GM18502 (cell line): ENCODE results near the gene RAB25.

Experiments used
- ATAC-seq: cut with Tn5 transposase; IDR thresholded peaks from one replicate; pipeline ENCODE4 v1.9.1; 2021; ENCODE audit warnings: mild to moderate bottlenecking; ENCODE audit not compliant: unreplicated experiment, poor library complexity

The RAB25 gene

DNA sequence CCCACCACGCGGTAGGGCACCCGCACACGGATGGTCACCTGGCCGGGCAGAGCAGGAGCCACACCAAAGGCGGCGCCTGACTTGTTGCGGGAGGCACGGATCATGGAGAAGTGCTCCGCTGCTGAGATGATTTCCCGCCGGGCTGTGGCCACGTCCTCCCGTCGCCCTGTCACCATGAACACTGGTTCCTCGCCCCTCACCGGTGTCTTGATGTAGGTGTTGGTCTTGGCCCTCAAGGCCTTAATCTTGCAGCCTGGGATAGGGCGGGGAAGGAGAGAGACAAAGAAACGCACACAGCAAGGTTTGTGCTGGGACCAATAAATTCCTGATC, 16.4 kb downstream of the RAB25 start:
- ATAC-seq = no peak

DNA sequence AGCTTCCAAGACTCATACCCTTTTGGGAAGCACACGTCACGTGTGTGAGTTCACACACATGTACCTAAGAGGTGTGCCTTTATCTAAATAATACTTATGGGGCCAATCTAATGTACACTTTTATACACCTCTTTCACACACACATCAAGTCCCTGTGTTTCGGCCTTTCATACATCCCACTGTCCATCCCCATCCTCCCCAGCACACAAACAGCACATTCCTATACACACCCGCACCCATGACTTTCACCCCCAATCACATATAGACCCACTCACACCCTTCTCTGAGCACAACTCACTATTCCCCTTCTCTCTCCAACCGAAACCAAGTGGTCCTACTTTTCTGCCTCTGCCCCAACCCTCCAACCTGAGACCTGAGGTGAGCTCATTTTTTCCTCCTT, 17.8 kb downstream of the RAB25 start:
- ATAC-seq = no peak

DNA sequence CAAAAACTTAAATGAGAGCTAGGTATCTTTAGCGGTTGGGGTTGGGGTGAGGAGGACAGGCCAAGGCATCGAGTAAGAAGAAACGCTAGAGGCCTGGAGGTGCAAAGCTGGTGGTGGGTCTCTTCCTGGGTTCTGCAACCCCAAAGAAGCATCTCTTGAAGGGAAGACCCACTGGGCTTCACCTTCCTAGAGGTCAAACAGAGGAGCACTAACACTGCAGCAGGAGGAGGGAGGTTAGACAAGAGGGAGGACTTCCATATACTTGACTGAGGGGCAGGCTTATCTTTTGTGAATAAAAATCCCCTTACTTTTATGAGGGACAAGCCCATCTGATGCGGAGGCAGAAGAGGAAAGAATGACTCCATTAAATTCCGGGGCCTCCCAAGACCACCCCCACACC, 18.8 kb downstream of the RAB25 start:
- no peak for ATAC-seq

DNA sequence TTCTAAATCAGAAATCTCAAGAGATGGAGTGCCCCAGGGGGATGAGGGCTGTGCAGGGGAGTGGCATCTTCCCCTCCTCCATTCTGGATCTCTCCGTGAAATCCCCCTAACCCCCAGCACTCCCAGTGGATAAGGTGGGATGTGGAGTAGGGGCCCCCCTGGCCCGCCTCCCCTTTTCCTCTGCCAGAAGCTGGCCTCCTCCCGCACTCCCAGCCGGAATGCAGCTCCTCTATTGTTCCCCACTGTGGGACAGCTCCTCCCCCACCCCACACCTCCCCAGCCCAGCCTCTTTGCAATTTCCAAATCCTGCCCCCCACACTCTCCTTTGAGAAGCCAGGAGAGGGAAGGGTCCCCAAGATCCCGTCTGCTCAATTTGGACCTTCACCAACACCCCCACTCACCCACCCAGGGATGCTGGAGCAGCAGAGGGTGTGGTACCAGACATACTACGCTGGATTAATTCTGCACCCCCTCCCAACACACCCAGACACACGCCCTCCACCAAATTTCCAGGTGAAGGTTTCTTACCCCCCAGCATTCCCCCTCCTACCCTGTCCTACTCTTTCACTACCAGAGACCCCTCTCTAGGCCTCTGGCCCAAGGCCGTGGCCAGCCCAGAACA, 19.4 kb downstream of the RAB25 start:
- ATAC-seq = no peak

DNA sequence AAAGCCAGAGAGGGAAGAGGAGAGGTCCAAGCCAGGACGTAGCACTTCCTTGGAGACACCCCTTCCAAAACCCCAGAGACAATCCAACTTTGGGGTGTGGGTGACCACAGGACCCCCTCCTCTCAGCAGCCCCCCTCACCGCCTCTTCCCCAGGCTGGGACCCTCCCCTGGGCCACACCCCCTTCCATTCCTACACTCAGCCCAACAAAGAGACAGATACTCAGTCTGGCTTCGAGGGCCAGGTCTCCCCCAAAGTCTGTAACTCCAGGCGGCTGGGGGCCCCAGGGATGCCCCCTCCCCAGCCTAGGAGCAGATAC, 19.9 kb downstream of the RAB25 start:
- ATAC-seq = no peak

DNA sequence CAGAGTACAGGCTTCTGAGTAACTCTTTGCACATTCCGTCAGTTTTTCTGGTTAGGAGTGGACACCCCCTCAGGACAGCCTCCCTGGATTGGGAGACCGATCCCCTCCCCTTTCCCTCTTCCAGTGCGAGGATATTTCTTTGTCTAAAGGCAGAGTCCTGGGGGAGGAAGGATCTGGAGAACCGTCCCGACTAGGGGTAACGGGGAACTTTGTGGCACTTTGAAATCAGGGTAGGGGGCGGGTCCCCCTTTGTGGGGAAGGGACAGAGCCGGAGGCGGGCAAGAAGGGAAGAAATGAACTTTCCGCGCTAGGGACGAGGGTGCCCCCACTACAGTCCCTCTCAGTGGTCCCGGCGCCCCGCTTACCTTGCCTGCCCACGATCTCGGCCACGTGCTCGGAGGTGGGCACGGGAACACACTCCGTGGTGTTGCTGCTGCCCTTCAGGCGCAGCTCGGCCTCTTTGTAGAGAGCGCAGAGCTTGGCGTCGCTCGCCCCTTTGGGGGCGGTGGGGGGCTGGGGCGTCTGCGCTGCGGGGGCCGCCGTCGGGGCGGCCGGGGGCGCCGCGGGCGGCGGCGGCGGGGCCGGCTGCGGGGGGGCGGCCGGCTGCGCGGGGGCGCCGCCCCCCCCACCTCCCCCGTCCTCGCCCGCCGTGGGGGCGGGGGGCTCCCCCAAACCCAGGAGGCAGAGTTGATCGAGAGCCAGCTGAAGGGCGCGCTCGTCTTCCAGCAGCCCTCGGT, 20.4 kb downstream of the RAB25 start:
- ATAC-seq = no peak

DNA sequence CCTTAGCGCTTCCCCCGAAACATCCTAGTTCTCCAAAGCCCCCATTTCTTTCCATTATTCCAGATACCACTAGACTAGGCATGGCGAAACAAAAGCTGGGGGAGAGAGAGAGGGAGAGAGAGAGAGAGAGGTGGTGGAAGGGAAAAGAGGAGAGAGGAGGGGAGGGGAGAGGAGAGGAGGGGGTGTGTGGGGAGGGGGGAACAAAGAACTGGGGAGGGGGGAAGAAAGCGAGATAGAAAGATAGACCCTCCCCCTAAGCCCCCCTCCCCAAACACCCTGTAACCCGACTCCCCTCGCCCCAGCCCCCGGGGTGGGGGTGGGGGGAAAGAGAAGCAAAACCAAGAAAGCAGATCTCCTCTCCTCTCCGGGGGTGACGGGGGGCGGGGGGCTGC, 21.0 kb downstream of the RAB25 start:
- no peak for ATAC-seq

DNA sequence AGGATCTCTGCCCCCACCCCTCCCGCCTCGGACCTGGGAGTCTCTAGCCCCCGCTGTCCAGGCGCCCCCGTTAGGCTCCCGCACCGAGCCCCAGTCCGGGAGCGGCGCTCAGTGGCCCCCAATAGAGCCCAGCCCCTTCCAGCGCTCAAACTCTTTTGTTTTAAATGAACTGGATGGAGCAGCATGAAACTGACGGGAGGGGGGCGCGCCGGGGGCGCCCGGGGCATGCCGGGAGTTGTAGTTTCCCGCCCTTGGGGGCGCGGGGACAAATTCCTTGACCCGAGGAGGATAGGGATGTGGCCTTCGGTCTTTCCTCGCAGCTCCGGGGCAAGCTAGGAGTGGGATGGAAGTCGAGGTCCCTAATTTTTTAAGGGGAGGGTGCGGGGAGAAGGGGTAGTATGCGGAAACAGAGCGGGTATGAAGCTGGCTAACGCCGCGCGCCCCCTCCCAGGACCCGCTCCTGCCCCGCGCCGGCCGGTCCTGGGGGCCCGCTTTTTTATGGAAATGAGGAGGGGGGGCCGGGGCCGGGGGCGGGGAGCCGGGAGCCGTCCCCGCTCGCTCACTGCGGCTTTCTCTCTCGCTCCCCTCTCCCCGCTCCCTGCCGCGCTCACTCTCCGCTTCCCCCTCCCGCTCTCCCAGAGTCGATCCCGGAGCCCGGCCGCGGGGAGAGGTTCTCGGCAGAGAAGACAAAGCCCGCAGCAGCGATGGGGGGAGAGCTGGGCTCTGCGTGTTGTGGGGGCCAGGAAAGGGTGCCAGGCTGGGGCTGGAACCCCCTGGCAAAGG, 21.5 kb downstream of the RAB25 start, which contains the start of gene MEX3A:
Gene MEX3A (minus strand): TSS at position 157 of the 783 bp plus-strand sequence. CDS start 467 bp downstream, outside the sequence.
- no peak for ATAC-seq

DNA sequence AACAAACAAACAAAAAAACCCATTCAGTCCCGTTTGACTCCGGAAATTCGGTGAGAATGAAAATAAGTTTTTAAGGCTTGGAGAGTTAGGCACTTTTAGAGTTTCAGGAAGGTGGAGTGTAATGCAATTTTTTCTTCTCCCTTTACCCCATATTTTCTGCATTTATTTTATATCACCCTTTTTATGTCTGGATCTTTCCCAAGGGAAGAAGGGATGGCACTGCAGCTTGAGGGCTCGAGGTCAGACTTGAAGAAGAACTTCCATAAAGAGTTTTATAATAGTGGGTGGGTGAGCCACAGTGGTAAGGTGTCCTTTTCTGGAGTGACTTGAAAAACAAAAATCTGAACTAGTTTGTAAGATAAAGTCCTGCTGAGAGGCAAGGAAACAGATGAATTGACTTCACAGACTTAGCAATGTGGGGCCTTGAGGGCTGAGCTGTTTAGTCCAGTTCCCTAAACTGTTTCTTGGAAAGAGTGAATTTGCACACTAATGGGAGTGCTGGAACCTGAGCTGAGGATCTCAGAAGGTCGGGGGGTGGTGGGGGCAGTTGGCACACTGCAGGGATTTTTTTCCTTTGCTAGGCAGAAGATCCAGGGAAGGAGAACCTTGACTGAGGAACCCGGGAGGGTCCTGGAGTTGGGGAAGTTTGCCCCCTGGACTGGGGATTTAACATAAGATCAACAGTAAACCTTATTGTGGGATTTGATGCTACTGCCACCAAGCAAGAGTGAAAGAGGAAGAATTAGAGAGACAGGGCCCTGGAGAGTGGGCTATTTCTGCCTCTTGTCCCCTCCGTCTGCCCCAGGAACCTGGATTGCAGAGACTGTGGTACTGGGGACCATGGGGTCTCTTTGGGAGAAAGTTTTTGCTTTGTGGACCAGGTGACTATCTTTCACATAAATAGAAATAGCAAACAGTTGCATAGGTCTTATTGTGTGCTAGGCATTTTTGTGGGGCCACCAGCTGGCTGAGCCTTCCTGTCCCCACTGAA, 23.1 kb downstream of the RAB25 start:
- ATAC-seq = no peak

DNA sequence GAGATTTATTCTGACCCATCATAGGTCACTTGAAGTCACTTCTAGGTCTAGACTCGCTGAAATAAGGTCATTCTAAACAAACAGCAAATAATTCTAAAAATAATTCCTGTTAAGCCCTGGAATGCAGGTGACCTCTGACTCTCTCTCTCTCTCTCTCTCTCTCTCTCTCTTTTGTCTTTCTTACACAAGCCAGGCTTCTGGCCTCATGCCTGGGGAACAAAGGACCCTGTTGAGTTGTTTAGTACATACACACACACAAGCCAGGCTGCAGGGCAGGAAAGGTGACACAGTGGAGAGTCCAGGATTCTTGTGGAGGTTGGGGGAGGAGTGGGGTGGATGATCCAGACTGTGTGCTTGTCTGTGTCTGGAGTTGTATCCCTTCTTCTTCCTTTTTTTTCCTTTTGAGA, 25.3 kb downstream of the RAB25 start:
- no peak for ATAC-seq

DNA sequence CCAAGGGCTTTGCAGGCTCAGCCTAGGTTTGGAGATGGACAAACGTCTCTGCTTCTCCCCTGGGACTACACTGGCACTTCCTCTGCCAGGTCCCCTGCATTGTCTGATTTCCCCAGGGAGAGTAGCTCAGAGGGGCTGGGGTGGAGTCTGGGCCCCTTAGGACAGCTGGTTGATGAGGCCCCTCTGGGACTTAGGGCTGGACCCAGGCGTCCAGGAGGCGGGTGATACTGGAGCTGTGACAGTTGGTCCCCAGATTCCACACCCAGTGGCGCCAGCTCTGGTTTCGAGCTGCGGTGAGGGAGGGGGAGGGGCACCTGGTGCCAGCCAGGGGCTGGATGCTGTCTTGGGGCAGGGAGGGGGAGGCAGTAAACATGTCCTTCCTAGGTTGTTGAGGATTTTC, 28.7 kb downstream of the RAB25 start:
- ATAC-seq = no peak

DNA sequence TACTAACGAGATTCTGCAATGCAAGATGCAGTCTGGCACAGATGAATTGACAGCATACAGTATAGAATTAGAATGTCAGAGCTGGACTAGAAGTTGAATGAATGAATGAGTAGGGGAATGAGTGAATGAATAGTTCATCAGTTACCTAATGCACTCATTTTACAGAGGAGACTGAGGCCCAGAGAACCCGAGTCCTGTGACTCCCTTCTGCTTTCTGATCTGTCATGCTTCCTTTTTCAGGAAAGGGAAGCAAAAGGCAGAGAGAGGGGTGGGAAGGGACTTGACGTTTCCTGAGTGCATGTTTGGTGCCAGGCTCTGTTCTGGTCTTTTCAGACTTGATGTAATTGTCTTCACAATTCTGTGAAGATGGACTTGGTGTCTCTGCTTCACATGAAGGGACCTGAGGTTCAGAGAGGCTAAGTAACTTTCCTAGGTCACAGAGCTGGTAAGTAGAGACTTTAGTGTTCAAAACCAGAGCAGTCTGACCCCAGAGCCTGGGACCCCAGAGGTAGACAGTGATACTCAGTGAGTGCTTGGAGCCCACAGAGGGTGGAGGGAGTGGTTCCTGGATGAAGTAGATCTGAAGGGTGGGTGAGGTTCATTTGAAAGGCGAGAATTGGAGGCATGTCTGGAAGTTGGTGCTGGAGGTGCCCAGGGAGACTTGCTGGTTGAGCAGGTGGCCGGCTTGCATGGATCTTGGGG, 29.3 kb downstream of the RAB25 start:
- ATAC-seq = peak; percentile 10

DNA sequence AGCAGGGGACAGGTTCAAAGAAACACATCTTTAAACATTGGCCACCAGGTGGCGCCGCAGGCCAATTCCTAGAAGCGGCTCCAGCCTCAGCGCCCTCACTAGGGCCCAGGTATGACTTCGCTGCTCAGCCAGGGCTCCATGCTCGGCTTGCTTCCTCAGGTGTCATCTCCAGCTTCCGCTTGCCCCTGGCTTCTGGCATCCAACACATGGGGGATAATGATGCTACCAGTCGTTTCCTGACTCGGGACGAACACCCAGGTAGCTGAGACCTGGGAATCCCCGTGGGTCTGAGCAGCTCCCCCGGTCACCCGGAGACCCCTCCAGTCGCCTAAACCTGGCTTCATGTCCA, 29.9 kb downstream of the RAB25 start:
- peak; percentile 60 for ATAC-seq

DNA sequence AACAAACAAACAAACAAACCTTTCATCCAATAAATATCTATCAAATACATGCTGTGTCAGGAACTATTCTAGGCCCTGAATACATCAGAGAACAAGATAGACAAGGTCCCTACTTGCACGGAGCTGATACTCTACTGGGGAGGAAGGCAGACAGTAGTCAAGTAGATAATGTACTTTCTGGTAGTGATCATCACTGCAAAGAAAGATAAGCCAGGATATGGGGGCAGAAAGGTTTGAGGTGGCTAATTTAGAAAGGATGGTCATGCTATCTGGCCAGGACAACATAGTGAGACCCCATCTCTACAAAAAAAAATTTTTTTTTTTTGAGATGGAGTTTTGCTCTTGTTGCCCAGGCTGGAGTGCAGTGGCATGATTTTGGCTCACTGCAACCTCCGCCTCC, 30.6 kb downstream of the RAB25 start:
- no peak for ATAC-seq

DNA sequence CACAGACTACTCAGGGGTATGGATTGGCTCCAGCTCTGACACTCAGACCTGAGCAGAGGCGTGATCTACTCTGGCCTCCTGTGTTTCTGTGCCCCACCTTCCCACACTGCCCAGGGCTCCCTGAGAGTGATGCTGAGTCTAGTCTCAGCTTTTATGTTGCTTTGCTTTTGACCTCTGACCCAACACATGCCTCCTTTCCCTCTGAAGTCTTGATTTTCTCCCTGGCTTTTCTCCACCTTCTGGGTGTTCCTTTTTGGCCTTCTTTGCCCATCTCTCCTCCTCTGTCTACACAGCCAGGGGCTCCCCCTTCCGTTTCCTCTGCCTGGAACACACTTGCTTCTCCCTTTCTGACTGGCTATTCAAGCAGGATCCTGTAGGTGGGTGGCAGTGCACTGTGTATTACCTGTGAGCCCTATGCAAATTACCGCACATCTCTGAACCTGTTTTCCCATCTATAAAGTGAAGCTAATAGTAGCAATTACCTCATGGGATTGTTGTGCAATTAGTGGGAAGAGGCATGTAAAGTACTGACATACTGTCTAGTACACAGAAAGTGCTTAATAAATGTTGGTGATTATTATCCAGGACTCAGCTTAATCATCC, 35.0 kb downstream of the RAB25 start:
- no peak for ATAC-seq

DNA sequence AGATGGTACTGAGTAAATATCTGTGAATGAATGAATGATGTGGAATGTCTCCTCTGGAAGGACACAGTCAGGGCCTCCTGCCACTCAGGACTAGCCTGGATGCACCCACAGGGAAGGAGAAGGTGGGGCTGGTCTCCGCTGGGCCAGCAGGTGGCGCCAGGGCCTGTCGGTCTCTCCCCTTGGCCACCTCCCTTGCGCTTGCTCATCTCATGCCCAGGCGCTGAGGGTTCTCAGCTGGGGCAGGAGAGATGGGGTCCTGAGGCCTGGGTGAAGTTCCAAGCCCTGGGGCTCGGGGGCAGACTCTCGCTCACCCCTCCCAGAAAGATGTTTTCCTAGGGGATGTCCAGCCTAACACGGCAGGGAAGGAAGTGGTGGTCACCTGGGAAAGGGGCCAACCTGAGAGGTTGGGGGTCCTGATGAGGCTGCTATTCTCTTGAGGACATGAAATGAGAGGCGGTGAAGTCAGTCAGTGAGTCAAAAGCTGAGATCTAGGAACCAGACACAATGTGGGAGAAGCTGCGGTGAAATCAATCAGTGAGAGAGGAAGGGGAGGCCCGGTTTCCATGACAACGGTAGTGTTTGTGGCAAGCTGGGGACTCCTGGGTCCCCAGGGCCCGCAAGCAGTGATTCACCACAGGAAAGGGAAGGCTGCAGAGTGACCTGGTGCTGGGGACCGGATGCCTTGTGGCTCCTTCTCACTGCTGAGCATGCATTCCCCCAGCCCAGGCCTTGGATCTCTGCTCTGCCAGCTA, 35.9 kb downstream of the RAB25 start:
- ATAC-seq = peak; percentile 65

DNA sequence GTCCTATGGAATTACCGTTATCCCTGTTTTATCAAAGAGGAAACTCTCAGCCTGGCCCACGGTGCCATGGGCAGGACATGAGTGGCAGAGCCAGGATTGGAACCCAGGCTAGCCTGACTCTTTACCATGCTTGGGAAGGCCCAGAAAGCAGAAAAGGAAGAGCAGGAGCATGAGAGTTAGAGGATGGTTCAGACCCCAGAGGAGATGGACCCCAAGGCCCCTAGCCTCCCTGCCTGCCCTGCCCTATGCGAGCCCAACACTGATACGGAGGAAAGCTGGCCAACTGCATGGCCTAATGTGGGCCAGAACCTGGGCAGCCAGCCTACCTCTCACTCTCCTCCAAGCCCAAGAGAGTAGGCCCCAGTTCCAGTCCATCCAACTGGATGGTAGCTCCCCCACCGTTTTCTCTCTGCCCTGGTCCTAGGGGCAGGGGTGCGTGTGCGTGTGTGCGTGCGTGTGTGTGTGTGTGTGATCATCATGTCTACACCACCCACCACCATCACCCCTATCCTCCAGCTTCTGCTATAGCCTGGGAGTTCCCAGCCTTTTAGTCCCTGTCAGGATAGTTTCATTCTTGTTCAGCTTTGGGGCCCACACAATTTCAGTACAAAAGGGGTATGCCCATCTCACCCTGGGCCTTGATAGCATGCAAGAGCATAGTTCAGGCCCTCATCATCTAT, 36.7 kb downstream of the RAB25 start:
- ATAC-seq = no peak

DNA sequence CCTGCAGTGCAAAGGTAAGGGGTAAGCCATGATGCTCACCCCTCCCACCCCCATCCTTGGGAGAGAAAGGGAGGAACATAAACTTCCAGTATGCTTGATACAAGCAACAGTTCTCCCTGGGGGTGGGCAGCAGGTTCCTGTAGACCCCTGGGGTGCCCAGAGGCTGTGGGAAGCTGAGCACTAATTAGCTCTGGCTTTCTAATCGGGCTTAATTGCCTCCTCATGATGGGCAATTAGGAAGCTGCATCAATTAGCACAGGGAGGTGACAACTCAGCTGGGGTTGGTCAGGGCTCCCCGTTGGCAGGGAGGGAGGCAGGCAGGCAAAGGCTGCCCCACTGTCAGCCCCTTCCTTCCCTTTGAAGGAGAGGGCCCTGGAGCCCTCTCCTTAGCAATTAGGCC, 37.8 kb downstream of the RAB25 start:
- ATAC-seq = no peak
